ENCODE measurements around the gene TADA2A.

DNA sequence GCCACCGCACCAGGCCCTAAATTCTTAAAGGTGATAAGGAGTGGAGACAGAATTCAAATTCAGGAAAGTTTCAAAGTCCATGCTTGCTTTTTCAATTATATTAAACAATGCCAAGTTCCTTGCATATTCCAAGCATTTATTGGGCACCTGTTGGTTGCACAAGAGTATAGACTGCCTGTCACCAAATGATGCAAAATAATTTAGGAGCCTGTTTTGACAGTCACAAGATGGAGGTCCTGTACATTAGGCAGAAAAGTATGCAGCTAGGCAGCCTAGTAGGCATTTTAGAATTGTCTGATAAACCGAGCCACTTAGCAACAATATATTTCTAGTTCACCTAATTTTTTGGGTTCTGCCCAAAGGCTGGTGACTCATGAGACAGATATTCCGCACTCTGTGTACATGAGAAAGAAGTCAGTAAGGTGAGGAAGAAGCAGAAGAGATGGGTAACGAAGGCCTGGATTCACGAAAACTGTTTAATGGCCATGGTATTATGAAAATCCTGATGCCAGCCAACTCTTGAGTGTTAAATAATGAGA lies 7.4 kb upstream of the TADA2A start:
- TF ChIP-seq, protein P1, sequence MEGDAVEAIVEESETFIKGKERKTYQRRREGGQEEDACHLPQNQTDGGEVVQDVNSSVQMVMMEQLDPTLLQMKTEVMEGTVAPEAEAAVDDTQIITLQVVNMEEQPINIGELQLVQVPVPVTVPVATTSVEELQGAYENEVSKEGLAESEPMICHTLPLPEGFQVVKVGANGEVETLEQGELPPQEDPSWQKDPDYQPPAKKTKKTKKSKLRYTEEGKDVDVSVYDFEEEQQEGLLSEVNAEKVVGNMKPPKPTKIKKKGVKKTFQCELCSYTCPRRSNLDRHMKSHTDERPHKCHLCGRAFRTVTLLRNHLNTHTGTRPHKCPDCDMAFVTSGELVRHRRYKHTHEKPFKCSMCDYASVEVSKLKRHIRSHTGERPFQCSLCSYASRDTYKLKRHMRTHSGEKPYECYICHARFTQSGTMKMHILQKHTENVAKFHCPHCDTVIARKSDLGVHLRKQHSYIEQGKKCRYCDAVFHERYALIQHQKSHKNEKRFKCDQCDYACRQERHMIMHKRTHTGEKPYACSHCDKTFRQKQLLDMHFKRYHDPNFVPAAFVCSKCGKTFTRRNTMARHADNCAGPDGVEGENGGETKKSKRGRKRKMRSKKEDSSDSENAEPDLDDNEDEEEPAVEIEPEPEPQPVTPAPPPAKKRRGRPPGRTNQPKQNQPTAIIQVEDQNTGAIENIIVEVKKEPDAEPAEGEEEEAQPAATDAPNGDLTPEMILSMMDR (IDR thresholded peaks at IDR 0.05), result no peak
- TF ChIP-seq POLR2A (IDR thresholded peaks at IDR 0.05), result no peak

Measured in thyroid gland (tissue), 4 donors.